ENCODE data around the gene EZR. TPM values are rescaled to one million over a fixed set of nuclear protein-coding genes. Genes with fewer than 3 reads are reported as not detected.

Gene EZR
- total and polyA plus RNA-seq, 2 of the 13 experiments (the other 11 are each of a cell fraction or from before 2014, with no cell fraction given) = 34.7 to 60.3 TPM

DNA sequence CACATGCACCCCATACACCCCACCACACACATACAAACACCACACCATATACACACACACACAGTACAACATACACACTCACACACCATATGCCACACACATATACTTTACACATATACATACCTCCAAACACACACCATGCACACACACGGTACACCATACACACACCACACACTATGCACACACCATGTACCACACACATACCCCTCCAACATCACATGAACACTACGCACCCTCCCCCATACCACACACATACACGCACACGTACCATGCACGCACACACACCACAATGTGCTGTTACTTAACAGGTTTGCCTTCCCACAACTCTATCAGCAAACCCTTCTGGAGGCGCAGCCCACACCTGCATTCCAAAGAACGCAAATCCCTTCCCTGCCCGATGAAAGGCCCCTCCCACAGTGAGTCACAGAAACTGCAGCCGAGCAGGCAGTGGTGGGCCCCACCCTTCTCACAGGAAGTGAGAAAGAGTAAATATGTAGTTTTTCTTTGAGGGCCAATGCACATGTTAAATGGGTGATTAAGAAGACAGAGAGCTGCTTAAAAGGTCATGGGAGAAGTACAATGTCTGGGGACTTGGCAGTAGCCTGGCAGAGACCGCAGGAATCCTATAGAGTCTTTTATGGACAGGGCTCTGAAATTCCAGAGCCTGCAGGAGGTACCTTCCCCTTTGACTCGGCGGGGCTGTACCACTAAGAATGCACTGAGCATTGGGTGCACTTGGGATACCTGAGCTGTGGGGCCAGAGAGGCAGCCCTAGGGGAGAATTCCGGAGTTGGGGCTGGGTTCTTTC is 34.1 kb upstream of the EZR start (continued):
- TF ChIP-seq CHD2 (IDR thresholded peaks at IDR 0.05; ENCODE audit: low read depth, low read length) (no peak), KLF16 (CRISPR knock-in tag; IDR thresholded peaks at IDR 0.05) (peak in 1 of 2 experiments; percentile 70; a peak in 1 of 4 replicates), ZZZ3 (CRISPR knock-in tag; IDR thresholded peaks at IDR 0.05; ENCODE audit: borderline replicate concordance) (no peak), SIN3B (IDR thresholded peaks at IDR 0.05; ENCODE audit: low read length) (no peak), DNMT3B (CRISPR knock-in tag; conservative IDR thresholded peaks at IDR 0.05) (peak; percentile 77; the same call in 1 of the 2 replicates), HOXA9 (CRISPR knock-in tag; IDR thresholded peaks at IDR 0.05; ENCODE audit: borderline replicate concordance) (no peak), POLR2AphosphoS5 (IDR thresholded peaks at IDR 0.05; ENCODE audit: low read depth, low read length) (no peak), ZNF350 (CRISPR knock-in tag; IDR thresholded peaks at IDR 0.05; ENCODE audit: borderline replicate concordance, low read depth) (peak; percentile 26; the same call in 1 of the 2 replicates), FOXA3 (CRISPR knock-in tag; IDR thresholded peaks at IDR 0.05) (peak; percentile 91), MIER2 (CRISPR knock-in tag; IDR thresholded peaks at IDR 0.05) (no peak), ZBTB1 (CRISPR knock-in tag; IDR thresholded peaks at IDR 0.05; ENCODE audit: borderline replicate concordance) (no peak), SRSF9 (IDR thresholded peaks at IDR 0.05; ENCODE audit: borderline replicate concordance, insufficient read depth, low read depth, low read length, poor library complexity, severe bottlenecking) (no peak), KAT7 (CRISPR knock-in tag; IDR thresholded peaks at IDR 0.05; ENCODE audit: borderline replicate concordance) (no peak), LCORL (IDR thresholded peaks at IDR 0.05) (no peak), LCORL (CRISPR knock-in tag; IDR thresholded peaks at IDR 0.05) (peak; percentile 78), ZNF235 (CRISPR knock-in tag; IDR thresholded peaks at IDR 0.05; ENCODE audit: borderline replicate concordance) (no peak), SMYD3 (CRISPR knock-in tag; IDR thresholded peaks at IDR 0.05) (no peak), SETDB1 (CRISPR knock-in tag; IDR thresholded peaks at IDR 0.05; ENCODE audit: borderline replicate concordance) (no peak), ZNF354B (CRISPR knock-in tag; IDR thresholded peaks at IDR 0.05) (no peak), SP1 (IDR thresholded peaks at IDR 0.05) (no peak), SP1 (CRISPR knock-in tag; IDR thresholded peaks at IDR 0.05) (peak; percentile 46)
- TF ChIP-seq, protein P1, sequence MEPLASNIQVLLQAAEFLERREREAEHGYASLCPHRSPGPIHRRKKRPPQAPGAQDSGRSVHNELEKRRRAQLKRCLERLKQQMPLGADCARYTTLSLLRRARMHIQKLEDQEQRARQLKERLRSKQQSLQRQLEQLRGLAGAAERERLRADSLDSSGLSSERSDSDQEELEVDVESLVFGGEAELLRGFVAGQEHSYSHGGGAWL (CRISPR knock-in tag; IDR thresholded peaks at IDR 0.05) = no peak
- TF ChIP-seq, protein P2, sequence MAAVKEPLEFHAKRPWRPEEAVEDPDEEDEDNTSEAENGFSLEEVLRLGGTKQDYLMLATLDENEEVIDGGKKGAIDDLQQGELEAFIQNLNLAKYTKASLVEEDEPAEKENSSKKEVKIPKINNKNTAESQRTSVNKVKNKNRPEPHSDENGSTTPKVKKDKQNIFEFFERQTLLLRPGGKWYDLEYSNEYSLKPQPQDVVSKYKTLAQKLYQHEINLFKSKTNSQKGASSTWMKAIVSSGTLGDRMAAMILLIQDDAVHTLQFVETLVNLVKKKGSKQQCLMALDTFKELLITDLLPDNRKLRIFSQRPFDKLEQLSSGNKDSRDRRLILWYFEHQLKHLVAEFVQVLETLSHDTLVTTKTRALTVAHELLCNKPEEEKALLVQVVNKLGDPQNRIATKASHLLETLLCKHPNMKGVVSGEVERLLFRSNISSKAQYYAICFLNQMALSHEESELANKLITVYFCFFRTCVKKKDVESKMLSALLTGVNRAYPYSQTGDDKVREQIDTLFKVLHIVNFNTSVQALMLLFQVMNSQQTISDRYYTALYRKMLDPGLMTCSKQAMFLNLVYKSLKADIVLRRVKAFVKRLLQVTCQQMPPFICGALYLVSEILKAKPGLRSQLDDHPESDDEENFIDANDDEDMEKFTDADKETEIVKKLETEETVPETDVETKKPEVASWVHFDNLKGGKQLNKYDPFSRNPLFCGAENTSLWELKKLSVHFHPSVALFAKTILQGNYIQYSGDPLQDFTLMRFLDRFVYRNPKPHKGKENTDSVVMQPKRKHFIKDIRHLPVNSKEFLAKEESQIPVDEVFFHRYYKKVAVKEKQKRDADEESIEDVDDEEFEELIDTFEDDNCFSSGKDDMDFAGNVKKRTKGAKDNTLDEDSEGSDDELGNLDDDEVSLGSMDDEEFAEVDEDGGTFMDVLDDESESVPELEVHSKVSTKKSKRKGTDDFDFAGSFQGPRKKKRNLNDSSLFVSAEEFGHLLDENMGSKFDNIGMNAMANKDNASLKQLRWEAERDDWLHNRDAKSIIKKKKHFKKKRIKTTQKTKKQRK (IDR thresholded peaks at IDR 0.05; ENCODE audit: low read length) = no peak
- TF ChIP-seq, protein P3, sequence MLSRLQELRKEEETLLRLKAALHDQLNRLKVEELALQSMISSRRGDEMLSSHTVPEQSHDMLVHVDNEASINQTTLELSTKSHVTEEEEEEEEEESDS (CRISPR knock-in tag; IDR thresholded peaks at IDR 0.05; ENCODE audit: borderline replicate concordance) = no peak
- TF ChIP-seq, protein P4, sequence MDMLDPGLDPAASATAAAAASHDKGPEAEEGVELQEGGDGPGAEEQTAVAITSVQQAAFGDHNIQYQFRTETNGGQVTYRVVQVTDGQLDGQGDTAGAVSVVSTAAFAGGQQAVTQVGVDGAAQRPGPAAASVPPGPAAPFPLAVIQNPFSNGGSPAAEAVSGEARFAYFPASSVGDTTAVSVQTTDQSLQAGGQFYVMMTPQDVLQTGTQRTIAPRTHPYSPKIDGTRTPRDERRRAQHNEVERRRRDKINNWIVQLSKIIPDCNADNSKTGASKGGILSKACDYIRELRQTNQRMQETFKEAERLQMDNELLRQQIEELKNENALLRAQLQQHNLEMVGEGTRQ (IDR thresholded peaks at IDR 0.05; ENCODE audit: low read depth, low read length) = no peak
- TF ChIP-seq, protein P4 (CRISPR knock-in tag; IDR thresholded peaks at IDR 0.05; ENCODE audit: borderline replicate concordance) = no peak
